NOMO-1 treated with DMSO at 0.1 percent for 48 hours (cell line): ENCODE measurements around the gene FRY.

ENCODE experiments used
- DNase-seq: peaks from one replicate; lab custom pipeline; 2025; ENCODE audit not compliant: unreplicated experiment; lab: John Stamatoyannopoulos, UW

FRY gene

DNA sequence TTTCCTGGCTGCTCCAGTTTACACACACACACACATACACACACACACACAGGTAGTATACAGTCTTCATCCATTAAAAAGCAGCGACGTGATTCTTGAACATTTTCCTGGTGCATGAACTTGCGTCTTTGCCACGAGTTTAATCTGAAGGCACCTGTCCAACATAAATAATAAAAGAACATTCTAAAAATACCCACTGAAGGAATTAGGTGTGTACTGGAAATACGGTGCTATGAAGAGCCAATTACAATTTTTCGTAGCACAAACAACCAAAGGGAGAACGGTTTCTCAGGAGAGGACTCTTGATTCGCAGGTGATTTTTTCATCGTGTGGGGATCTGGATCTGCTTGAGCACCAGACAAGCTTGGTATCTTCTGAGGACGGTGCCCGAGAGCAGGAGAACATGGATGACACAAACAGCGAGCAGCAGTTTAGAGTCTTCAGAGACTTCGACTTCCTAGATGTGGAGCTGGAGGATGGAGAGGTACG lies 222.4 kb downstream of the FRY start:
- DNase-seq = no peak

DNA sequence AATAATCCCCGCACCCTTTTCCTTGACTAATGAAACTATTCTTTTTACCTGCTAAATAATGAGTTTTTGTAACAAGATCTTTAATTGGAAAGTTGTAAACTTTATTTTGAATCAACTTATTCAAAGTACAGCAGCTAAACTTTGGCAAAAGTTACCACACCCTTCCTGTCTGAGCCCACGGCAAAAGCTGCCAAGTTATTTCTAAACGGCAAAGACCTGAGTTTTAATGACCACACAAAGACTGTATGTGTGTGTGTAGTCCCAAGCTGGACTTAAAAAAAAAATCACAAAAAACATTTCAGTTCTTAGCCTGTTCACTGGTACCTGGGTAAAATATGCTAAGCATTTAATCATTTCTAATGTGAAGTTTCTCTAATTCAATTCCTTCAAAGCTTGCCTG lies 222.8 kb downstream of the FRY start:
- DNase-seq = no peak

DNA sequence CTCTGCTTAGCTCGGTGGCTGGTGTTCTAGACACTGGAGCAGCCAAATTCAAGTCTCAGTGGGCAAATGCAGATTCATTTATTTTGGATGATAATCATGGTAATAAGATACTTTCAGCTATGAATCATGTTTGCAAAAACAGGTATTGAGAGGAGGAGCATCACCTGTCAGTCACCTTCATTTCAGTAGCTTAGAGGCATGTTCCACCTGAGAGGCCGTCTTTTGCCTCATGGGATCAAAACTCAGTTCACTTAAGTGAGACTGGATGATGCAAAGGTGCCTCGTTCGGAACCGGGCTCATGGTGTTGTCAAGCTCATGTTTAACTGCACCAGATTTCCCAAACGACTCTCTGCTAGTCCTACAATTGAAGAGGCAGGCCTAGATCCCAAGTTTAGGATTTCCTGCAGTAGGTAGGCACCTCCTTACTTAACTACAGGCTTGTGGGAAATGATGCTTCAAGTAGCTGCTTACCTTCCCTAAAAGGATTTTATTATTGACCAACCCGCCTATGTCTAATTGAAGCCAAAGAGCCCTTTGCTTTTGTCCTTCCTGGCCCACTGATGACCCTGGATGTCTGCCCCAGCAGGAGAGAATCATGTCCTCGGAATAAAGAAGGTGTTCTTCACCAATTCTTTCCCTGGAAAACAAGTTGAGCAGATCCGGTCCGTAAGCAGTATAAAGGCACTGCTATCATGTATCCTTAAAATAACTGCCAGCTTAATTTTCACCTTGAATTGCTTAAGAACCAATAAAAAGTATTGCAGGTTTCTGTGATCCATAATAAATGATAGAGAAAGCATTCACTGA lies 223.5 kb downstream of the FRY start:
- DNase-seq = no peak

DNA sequence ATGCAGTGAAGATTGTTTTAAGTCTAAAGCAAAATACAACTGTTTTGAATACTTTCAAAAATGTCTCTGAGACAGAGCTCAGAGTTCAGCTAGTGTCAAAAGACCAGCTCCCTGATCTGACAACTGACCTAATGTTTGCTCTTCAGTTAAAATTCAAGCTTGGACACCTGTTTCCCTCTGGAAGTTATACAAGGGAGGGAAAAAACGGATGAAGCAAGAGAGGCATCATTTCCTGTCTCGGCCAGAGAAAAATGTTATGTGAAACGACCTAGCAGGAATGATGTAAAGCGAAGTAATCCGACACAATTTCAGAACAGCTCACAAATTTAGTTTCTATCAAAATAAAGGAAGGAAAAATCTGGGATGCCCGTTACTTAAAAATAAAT lies 224.1 kb downstream of the FRY start:
- no peak for DNase-seq

DNA sequence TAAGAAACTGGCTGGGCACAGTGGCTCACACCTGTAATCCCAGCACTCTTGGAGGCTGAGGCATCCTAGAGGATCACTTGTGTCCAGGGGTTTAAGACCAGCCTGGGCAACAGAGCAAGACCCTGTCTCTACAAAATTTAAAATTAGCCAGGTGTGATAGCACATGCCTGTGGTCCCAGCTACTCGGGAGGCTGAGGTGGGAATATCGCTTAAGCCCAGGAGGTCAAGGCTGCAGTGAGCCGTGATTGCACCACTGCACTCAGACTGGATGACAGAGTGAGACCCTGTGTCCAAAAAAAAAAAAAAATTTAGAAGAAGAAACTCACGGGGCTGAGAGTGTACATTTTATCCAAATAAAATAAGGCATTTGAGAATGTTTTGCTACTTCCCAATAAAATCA lies 224.7 kb downstream of the FRY start:
- no peak for DNase-seq

DNA sequence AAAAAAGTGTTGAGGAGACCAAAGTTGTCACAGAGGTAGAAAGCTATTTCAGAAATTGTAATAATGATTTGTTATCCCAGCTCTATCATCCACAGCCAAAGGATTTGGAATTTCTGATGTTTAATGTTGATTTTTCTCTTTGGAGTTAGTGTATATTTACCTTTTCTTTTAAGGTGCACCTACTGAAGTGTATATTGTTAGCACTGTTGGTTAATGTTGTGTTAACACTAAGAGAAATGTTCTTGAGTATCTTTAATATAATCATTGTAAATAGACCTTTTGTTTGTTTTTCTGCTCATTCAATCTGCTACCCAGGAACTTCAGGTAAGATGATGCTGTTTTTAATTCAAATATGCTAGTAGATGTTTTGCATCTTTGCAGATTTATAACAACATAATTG lies 226.1 kb downstream of the FRY start:
- DNase-seq = no peak

DNA sequence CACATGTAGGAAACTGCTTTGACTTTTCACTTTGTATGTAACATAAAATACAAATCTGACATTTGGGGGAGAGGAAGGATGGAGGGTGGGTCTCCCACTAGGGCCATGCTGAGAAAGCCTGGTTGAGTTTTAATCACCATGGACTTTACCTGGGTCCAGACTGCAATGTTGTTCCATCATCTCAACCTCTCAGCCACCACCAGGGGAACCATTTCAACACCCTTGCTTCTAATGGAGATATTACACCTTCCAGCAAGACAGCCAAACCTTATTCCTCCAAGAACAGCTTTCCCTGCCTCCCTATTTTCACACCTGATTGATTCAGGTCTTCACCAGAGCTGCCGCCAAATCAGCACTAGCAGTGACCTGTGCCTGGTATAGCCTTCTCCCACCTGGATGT lies 227.5 kb downstream of the FRY start:
- DNase-seq = no peak

DNA sequence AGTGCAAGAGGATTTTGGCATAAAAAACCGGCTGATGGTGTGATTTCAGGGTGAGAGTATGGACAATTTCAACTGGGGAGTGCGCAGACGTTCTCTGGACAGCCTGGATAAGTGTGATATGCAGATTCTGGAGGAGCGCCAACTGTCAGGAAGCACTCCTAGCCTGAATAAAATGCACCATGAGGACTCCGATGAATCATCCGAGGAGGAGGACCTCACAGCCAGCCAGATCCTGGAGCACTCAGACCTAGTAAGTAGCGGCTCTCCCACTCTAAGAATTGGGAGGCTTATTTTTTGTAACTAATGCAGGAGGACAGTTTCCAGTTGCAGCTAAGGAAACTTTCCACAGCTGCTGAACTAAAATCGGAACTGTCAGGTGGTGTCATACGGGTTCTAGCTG lies 230.0 kb downstream of the FRY start:
- DNase-seq = no peak

DNA sequence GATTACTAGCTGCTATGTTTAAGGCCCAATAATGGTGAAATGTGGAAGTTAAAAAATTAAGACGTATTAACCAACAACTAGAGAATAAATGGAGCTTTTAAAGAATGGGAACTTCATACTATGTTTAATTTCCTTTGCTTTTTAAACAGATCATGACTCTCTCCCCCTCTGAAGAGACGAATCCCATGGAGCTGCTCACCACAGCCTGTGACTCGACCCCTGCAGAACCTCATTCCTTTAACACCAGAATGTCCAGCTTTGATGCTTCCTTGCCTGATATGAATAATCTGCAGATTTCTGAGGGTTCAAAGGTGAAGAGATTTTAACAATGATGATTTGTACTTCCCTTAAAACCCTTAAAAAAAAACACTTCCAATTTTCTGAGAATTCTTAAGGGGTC lies 230.6 kb downstream of the FRY start:
- DNase-seq = no peak

DNA sequence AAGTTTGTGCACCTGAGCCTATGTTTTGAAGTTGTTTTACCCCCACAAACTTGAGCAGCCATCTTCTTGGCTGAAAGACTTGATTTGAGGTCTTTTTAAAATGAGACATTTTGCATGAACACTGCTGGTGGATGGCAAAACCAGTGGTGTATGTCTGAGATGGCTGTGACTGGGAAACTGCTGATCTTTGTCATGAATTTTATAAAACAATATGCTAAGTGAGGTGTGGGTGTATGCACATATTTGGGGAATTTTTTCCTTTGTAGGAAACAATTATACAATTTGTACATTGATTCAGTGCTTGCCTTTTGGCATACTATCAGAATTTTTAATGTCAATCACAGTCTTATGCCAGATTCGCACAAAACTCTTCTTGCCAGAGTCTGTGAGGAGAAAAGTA lies 231.0 kb downstream of the FRY start:
- no peak for DNase-seq

DNA sequence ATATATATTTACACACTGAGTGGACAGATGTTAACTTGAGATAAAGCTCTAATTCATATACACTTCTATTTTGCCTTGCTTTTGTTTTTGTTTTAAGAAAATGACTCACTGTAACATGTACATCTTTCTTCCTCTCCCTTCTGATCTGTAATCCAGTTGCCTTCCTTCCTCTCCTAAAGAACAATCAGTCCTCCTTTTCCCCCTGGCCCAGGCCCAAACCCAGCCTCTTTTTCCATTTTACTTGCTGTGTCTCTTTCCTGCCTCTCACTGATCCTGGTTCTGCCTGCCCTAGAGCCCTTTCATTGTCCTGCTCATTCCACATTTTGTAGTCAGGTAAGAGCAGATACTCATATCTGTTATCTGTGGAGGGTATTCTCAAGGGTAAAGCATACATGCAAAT lies 232.8 kb downstream of the FRY start:
- no peak for DNase-seq

DNA sequence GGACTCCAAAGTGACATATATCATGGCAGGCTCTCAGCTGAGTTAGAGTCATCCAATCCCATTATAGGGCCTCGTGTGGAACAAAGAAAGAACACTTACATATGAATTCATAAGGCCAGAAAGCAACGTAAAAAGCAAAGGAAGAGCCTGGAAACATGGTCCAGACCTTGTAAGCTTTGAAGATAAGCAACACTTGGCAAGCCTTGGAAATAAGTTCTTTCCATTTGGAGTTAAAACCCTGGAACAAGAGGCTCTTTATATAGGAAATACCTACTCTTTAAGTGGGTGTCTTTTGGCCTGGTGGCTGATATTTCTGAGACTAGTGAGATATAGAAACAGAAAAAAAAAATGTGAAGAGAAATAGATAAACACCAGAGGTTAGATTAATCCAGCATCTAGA lies 234.2 kb downstream of the FRY start:
- DNase-seq = no peak

DNA sequence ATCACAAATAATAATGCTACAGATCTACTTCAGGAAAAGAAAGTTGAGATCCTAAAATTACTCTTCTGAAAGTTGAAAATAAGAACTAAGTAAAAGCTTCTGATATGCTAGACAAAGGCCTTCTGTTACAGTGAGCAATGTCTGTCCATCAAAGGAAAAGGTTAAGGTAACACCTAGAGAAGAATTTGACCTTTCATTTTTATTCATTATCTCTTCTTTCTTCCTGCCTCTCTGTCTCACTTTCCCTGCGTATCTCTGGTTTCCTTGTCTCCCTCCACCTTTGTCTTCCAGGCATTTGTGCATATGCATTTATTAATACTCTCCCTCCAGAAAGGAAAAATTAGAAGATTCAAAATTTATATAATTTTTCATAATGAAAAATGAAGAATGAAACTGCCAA lies 234.6 kb downstream of the FRY start:
- no peak for DNase-seq

DNA sequence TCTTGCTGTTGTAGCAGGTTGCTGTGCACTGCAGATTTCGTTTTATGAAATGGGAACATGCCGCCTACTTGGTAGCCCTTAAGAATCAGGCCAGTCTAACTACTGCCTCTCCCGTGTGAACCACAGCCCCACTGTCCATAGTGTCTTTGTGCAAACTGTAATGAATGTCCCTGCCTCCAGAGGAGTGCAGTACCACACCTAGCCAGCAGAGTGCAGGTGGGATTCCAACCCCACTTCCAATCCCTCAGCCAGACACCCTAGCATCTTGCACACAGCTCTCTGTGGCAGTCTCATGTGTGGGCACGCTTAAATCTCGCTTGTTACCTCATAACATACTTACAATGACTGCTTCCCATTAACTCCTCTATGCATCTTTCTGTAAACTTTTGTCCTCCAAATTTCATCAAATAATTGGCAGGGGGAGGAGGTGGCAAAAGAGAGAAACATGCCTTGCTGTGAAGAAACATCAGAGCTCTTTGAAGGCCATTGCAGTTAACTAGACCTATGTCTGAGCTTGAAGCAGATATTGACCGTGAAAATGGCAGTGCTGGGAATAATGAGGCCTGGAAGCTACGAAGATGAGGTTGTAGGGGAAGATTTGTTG lies 236.4 kb downstream of the FRY start:
- DNase-seq = peak; percentile 26

DNA sequence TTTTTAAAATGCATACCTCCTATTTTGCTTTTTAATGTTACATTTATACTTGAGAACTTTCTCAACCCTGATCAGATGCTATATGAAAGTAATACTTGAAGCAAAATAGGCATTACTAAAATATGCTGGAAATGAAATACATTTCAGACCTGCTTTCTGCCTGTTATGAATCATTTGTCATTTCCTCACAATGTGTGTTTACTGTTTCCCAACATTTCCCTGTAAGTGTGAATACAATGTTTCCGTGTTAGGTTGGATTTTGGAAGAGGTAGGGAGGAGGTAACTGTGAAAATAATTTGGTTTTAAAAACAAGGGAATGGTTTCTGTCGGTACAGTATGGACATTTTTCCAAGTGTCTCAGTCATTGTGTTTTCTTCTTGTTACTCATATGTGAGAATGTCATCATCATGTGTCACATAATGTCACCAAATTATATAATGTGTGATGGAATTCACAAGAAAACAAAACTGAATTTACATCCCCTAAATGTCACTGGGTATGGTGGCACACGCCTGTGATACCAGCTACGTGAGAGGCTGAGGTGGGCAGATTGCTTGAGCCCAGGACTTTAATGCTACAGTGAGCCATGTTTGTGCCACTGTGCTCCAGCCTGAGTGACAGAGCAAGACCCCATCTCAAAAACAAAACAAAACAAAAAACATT lies 240.6 kb downstream of the FRY start:
- DNase-seq = no peak

DNA sequence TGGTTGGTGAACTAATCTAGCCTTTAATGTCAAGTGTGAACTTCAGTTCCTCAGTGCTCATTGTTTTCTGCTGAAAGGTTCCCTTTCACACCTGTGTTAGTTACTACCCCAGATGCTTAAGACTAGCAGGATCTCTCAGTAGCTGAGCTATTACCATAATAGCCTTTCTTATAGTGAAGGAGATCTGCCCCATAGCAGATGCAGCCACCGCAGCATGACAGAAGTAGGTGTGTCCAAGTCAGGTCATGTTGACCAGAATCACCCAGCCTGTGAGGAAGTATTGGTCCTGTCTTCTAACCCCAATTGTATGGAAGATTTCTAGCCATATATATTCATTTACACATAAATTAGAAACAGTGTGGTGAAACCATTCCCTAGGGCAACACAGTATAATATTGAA lies 246.3 kb downstream of the FRY start:
- no peak for DNase-seq

DNA sequence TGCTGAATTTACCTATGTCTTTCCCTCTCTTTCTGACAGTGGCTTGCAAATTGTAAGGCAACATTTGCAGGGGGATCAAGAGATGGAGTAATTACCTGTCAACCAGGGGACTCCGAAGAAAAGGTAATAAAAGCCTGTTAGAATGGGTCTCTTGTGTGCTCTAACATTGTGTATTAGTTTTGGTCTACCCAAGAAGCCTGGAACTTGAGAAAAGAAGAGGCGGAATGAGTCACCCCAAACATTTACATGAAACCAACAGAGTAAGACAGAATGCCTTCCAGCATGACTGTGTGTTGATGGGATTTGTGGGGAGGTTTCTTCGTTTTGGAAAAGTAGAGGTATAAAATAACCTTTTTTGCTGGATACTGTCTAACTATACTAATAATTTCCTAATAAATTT lies 246.9 kb downstream of the FRY start:
- no peak for DNase-seq

DNA sequence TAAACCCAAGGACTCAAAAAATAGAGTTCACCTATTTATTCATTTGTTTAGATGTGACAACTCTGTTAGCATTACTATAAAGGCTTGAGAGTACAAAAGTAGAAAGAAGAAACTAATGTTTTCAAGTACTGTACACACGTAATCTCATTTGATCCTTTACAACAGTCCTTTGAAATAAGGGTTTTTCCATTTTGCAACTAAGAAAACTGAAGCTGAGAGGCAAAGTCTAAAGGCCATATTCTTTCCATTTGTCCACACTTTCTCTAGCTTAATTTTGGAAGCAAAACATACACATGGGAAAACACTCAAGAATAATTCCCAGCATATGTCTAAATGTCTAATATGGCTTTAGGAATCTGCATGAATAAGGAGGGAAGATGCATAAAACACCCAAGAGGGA lies 249.5 kb downstream of the FRY start:
- no peak for DNase-seq

DNA sequence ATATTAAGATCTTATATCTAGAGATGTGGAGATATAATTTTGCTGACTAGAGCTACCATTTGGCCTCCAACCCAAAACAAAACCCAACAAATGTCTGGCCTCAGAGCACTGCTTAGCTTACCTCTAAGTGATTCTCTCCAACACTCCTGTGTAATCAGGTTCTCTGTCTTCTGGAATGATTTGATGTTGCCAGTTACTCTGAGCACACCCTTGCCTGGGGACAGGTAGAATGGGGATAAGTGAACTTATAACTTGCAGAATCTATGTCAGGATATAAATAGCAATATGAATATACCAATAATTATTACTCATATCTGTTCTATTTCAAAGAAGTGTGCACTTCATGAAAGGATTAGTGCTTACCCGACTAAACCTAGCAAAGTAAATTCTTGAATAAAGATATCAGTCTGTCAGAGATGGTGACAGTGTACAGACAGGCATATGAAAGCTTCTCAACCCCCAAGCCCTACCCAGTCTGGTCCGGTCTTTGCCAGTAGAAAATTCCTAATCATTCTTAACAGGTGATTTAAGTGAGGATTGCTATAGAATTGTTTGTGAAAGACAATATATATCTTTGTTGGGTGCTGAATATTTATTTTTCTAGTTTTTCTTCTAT lies 250.6 kb downstream of the FRY start:
- DNase-seq = no peak

DNA sequence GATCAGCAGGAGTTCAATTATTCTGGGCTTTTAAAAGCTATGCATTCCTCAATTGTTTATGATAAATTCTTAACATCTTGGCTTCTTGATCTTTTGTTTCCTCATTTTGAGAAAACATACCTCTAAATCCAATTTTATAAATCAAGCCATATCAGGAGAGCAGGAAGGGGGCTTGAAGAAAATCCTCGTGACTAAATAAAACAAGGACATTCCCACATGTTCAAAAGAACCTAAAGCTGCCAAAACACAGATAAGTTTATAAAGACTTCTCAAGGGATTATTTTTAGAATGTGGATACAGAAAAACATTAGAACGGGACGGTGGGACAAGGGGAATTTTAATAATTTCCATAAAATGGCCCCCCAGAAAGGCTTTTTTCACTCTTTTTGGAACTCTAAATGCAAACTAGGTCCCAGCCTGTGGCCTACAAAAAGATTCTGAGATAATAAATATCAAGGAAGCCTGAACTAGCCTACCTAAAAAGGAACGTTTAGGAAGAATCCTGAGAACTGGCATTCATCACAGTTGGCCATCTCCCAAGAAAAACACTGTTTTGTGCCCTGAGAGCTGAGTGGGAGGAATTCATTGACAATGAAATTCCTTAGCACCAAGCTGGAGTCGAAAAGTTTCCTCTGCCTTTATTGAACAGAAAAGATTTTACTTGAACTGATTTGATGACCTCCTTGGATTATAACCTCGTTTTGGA lies 253.5 kb downstream of the FRY start:
- no peak for DNase-seq

DNA sequence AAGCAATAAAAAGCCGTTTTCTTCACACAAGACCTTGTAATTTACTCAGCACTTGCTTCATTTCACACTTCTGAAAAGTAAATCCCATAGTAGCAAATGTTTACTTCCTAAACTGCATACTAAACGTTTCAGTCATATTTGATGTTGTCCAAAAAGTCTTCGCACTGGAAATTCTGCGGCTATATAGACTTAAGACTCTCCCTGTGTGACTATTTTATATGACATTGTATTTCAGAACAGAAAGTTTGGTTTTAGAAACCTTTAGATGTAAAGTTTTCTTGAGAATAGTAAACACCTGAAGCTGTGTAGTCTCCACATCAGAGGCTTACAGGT lies 254.0 kb downstream of the FRY start:
- no peak for DNase-seq
